C4-2B (cell line): ENCODE data around the gene ZNF407.

Experiments used
- H3K27ac ChIP-seq: fragments of 450-650 bp; 2 replicates; pipeline ENCODE4 v1.5.1; 2017
- CTCF ChIP-seq: fragments of 450-650 bp; conservative IDR thresholded peaks from 2 replicates; pipeline ENCODE4 v1.5.1; 2017; ENCODE audit warnings: mild to moderate bottlenecking
- ZFX ChIP-seq: fragments of 450-650 bp; IDR thresholded peaks from 2 replicates; pipeline ENCODE4 v1.6.1; 2017

ZNF407 gene

DNA sequence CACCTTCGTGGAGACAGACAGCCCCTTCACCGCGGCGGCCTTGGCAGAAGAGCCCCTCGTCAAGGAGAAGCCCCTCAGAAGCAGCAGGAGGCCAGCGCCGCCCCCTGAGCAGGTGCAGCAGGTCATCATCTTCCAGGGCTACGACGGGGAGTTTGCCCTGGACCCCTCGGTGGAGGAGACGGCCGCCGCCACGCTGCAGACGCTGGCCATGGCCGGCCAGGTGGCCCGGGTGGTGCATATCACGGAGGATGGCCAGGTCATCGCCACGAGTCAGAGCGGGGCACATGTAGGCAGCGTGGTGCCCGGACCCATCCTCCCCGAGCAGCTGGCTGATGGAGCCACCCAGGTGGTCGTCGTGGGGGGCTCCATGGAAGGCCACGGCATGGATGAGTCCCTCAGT is 465.5 kb downstream of the ZNF407 start:
- no peak for TF ChIP-seq ZFX
- no peak for TF ChIP-seq CTCF
- H3K27ac ChIP-seq = no peak overlapping the region

DNA sequence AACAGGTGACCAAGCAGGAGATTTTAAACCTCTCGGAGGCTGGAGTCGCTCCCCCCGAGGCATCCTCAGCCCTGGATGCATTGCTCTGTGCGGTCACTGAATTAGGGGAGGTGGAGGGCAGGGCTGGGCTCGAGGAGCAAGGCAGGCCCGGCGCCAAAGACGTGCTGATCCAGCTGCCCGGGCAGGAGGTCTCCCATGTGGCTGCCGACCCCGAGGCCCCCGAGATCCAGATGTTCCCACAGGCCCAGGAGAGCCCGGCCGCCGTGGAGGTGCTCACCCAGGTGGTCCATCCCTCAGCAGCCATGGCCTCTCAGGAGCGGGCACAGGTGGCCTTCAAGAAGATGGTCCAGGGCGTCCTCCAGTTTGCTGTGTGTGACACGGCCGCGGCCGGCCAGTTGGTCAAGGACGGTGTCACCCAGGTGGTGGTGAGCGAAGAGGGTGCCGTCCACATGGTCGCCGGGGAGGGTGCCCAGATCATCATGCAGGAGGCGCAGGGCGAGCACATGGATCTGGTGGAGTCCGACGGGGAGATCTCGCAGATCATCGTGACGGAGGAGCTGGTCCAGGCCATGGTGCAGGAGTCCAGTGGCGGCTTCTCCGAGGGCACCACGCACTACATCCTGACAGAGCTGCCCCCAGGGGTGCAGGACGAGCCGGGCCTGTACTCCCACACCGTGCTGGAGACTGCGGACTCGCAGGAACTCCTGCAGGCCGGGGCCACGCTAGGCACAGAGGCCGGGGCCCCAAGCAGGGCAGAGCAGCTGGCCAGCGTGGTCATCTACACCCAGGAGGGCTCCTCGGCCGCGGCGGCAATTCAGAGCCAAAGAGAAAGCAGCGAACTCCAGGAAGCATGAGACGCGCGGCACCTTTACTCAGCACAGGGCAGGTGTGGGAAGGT is 466.2 kb downstream of the ZNF407 start:
- no peak overlapping the region for H3K27ac ChIP-seq
- TF ChIP-seq ZFX (no peak), CTCF (no peak)

DNA sequence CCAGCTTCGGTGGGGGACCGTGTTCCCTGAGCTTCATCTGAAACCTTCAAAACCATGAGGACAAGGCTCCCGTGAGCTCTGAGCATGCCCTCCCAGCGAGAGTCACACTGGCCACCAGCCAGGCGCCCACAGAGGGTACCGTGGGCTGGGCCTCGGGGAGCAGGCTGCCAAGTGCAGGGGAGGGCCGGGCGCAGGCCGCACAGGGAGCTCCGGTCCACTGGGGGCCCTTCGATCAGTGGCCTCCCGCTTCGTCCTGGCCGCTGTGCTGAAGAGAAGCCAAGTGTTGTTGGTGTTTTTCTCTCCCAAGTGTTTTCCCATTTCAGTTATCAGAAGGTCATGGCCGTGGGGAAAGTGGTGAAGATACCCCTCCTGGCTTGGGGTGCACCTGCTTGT is 466.8 kb downstream of the ZNF407 start:
- H3K27ac ChIP-seq = no peak overlapping the region
- TF ChIP-seq ZFX = no peak
- no peak for TF ChIP-seq CTCF

DNA sequence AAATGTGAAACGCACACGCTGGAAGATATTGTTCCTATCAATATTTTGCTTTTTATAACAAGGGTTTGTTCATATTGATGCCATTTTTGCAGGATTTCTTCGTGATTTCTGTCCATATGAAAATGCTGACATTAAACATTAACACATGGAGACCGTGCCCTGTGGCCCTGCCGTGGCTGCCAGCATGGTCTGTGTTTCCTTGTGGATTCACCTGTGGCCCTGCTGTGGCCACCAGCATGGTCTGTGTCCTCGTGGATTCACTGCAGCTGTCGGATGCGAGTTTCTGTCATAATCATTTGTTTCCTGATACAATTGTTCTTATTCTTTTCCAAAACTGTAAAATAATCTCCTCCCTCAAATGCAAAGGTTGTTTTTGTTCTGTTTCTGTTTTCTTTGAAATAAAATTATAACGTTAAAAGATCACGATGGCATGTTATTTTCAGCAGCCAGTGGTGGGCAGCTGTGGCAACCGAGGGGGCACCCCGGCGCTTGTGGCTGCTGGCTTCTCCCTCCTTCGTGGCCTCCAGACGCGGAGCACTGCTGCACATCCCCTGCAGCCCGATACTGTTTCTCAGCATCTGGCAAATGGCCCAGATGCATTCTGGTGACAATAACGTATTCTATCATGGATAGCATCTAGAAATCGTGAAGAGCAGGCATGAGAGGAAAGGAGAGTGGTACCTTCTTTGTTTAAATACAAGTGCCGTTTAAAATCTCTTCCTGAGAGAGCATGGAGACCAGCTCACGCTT is 467.8 kb downstream of the ZNF407 start:
- H3K27ac ChIP-seq = no peak overlapping the region
- TF ChIP-seq ZFX (no peak), CTCF (no peak)

DNA sequence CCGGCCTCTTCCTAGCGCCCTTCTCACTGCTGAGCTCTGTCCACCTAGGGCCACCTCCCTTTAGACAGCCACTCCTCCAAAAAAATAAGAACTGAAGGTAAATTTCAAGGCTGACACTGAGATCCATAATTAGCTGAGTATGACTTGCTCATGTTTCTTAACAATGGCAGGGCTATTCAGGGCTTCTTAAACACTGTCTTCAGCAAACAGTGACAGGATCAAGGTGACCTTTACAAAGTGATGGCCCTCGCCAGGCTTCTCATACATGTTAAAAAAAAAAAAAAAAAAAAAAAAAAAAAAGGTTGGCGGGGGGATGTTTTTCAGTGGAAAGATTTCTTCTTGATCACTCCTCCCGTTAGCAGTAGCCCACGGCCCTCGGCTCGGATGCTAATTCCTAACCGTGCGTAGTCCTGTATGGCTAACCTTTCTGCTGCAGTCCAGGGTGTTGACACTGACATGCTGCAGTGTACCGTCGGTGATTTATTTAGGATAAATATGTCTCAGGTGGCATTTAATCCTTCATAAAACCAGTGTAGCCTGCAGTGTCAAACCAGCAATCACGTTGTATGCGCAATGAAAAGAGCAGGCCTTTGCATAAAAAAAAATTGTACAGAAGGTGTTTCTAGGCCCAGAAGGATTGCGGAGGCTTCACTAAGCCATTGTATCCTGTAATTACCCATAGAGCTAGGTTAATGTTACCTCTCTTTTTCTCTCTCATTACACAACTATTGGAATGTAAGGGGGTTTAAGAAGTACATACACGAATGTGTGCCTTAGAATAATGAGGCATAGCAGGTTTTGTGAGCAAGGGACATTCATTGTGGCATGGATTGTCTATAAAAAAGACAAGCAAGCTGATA is 468.6 kb downstream of the ZNF407 start:
- no peak for TF ChIP-seq ZFX
- TF ChIP-seq CTCF = no peak
- H3K27ac ChIP-seq = no peak overlapping the region

GRCh38 chr18:75066936-75067335 is 469.3 kb downstream of the ZNF407 start:
- TF ChIP-seq CTCF = no peak
- H3K27ac ChIP-seq = no peak overlapping the region
